ENCODE data around the gene NRXN3. TPM values are rescaled to one million over a fixed set of nuclear protein-coding genes. Genes with fewer than 3 reads are reported as not detected.

The NRXN3 gene
- total RNA-seq, 1 experiment from 2014 or later: not detected

DNA sequence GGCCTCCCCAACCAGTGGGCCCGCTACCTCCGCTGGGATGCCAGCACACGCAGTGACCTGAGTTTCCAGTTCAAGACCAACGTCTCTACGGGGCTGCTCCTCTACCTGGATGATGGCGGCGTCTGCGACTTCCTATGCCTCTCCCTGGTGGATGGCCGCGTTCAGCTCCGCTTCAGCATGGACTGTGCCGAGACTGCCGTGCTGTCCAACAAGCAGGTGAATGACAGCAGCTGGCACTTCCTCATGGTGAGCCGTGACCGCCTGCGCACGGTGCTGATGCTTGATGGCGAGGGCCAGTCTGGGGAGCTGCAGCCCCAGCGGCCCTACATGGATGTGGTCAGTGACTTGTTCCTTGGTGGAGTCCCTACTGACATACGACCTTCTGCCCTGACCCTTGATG lies 73.0 kb downstream of the NRXN3 start:
- ATAC-seq (no peak), DNase-seq (ENCODE audit: low read depth, low spot score) (no peak)
- CTCF ChIA-PET: no interaction called here
- BruUV-seq (replicated peaks): no TSS peak
- Histone ChIP-seq H3K27me3 (ENCODE audit: control insufficient read depth, insufficient read depth, low read length) (no peaks in the 10 kb centered on the region; the same call in 1 of the 2 replicates), H3K4me3 (ENCODE audit: low read depth in 2 of 2, low read length in 2 of 2) (no peak overlapping the region), H3K36me3 (ENCODE audit: control insufficient read depth, insufficient read depth, low read length) (no peaks in the 10 kb centered on the region), H3K4me1 (ENCODE audit: control insufficient read depth, insufficient read depth, low read length) (no peaks in the 10 kb centered on the region), H3K27ac (ENCODE audit: low read length) (no peak overlapping the region), H3K9me3 (ENCODE audit: control insufficient read depth, insufficient read depth, low read depth, low read length) (no peaks in the 10 kb centered on the region)
- in situ Hi-C loops (cut with HindIII; ENCODE audit: low pct_unique_long_range_greater_than_20kb, low sequenced_read_pairs) (no loop called here), intact Hi-C loops (cut with micrococcal nuclease; ENCODE audit: unreplicated experiment) (no loop called here)
- TF ChIP-seq, protein P1, sequence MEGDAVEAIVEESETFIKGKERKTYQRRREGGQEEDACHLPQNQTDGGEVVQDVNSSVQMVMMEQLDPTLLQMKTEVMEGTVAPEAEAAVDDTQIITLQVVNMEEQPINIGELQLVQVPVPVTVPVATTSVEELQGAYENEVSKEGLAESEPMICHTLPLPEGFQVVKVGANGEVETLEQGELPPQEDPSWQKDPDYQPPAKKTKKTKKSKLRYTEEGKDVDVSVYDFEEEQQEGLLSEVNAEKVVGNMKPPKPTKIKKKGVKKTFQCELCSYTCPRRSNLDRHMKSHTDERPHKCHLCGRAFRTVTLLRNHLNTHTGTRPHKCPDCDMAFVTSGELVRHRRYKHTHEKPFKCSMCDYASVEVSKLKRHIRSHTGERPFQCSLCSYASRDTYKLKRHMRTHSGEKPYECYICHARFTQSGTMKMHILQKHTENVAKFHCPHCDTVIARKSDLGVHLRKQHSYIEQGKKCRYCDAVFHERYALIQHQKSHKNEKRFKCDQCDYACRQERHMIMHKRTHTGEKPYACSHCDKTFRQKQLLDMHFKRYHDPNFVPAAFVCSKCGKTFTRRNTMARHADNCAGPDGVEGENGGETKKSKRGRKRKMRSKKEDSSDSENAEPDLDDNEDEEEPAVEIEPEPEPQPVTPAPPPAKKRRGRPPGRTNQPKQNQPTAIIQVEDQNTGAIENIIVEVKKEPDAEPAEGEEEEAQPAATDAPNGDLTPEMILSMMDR (IDR thresholded peaks at IDR 0.05): no peak
- TF ChIP-seq, protein P2, sequence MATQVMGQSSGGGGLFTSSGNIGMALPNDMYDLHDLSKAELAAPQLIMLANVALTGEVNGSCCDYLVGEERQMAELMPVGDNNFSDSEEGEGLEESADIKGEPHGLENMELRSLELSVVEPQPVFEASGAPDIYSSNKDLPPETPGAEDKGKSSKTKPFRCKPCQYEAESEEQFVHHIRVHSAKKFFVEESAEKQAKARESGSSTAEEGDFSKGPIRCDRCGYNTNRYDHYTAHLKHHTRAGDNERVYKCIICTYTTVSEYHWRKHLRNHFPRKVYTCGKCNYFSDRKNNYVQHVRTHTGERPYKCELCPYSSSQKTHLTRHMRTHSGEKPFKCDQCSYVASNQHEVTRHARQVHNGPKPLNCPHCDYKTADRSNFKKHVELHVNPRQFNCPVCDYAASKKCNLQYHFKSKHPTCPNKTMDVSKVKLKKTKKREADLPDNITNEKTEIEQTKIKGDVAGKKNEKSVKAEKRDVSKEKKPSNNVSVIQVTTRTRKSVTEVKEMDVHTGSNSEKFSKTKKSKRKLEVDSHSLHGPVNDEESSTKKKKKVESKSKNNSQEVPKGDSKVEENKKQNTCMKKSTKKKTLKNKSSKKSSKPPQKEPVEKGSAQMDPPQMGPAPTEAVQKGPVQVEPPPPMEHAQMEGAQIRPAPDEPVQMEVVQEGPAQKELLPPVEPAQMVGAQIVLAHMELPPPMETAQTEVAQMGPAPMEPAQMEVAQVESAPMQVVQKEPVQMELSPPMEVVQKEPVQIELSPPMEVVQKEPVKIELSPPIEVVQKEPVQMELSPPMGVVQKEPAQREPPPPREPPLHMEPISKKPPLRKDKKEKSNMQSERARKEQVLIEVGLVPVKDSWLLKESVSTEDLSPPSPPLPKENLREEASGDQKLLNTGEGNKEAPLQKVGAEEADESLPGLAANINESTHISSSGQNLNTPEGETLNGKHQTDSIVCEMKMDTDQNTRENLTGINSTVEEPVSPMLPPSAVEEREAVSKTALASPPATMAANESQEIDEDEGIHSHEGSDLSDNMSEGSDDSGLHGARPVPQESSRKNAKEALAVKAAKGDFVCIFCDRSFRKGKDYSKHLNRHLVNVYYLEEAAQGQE (IDR thresholded peaks at IDR 0.05; ENCODE audit: insufficient read depth in 1 of 2, low read depth in 2 of 2, low read length in 1 of 2): no peak
- no peak for TF ChIP-seq TCF7L2 (IDR thresholded peaks at IDR 0.05; ENCODE audit: low read depth, low read length)
- no peak for TF ChIP-seq SIN3A (IDR thresholded peaks at IDR 0.05; ENCODE audit: borderline replicate concordance, insufficient read depth, low read depth, low read length)
- TF ChIP-seq POLR2AphosphoS5 (IDR thresholded peaks at IDR 0.05; ENCODE audit: low read depth, low read length): no peak
- POLR2A ChIA-PET: no interaction called here

GRCh38 chr14:78245238-78245637 lies 75.1 kb downstream of the NRXN3 start:
- DNase-seq (ENCODE audit: low read depth, low spot score) (no peak), ATAC-seq (no peak)
- intact Hi-C loops (cut with micrococcal nuclease; ENCODE audit: unreplicated experiment): no loop called here
- no TSS peak for BruUV-seq (replicated peaks)
- H3K4me1 ChIP-seq (ENCODE audit: control insufficient read depth, insufficient read depth, low read length): no peaks in the 10 kb centered on the region
- CTCF ChIA-PET: no interaction called here
- H3K27me3 ChIP-seq (ENCODE audit: control insufficient read depth, insufficient read depth, low read length): no peaks in the 10 kb centered on the region; the same call in 1 of the 2 replicates
- POLR2A ChIA-PET: no interaction called here
- H3K36me3 ChIP-seq (ENCODE audit: control insufficient read depth, insufficient read depth, low read length): no peaks in the 10 kb centered on the region
- in situ Hi-C loops (cut with HindIII; ENCODE audit: low pct_unique_long_range_greater_than_20kb, low sequenced_read_pairs): no loop called here
- no peak for TF ChIP-seq TCF7L2 (IDR thresholded peaks at IDR 0.05; ENCODE audit: low read depth, low read length)
- TF ChIP-seq, protein P1 (IDR thresholded peaks at IDR 0.05): no peak
- TF ChIP-seq, protein P2 (IDR thresholded peaks at IDR 0.05; ENCODE audit: insufficient read depth in 1 of 2, low read depth in 2 of 2, low read length in 1 of 2): no peak
- no peak for TF ChIP-seq POLR2AphosphoS5 (IDR thresholded peaks at IDR 0.05; ENCODE audit: low read depth, low read length)
- no peak for TF ChIP-seq SIN3A (IDR thresholded peaks at IDR 0.05; ENCODE audit: borderline replicate concordance, insufficient read depth, low read depth, low read length)
- H3K27ac ChIP-seq (ENCODE audit: low read length): no peak overlapping the region
- no peak overlapping the region for H3K4me3 ChIP-seq (ENCODE audit: low read depth in 2 of 2, low read length in 2 of 2)
- no peaks in the 10 kb centered on the region for H3K9me3 ChIP-seq (ENCODE audit: control insufficient read depth, insufficient read depth, low read depth, low read length)

All from Panc1 (cell line).